Hepatocyte (in vitro differentiated cells): ENCODE measurements around the gene TCOF1. TPM values are rescaled to one million over a fixed set of nuclear protein-coding genes. Genes with fewer than 3 reads are reported as not detected.

Source experiments
- DNase-seq: peaks from one replicate; pipeline ENCODE4 v3.0.0-alpha.2; 2016; ENCODE audit warnings: low spot score
- H2AFZ ChIP-seq: fragments of 200-600 bp; sonication (generic); 2 replicates; pipeline ENCODE4 v1.6.0; 2016; ENCODE audit warnings: antibody characterized with exemption, mild to moderate bottlenecking
- H3K27ac ChIP-seq: fragments of 200-600 bp; sonication (generic); 2 replicates; pipeline ENCODE4 v1.5.1; 2016; ENCODE audit warnings: mild to moderate bottlenecking
- H3K27me3 ChIP-seq: fragments of 200-600 bp; sonication (generic); 2 replicates; pipeline ENCODE4 v1.6.1; 2016
- H3K36me3 ChIP-seq: fragments of 200-600 bp; sonication (generic); replicated peaks from 2 replicates; pipeline ENCODE4 v1.5.1; 2016; ENCODE audit warnings: low read depth; ENCODE audit not compliant: insufficient read depth
- H3K4me1 ChIP-seq: fragments of 200-600 bp; sonication (generic); 2 replicates; pipeline ENCODE4 v1.5.1; 2016; ENCODE audit warnings: mild to moderate bottlenecking, moderate library complexity; ENCODE audit not compliant: insufficient read depth
- H3K4me2 ChIP-seq: fragments of 200-600 bp; sonication (generic); 2 replicates; pipeline ENCODE4 v1.6.0; 2016
- H3K4me3 ChIP-seq: fragments of 200-600 bp; sonication (generic); 2 replicates; pipeline ENCODE4 v1.5.1; 2016; ENCODE audit warnings: mild to moderate bottlenecking
- H3K79me2 ChIP-seq: fragments of 200-600 bp; sonication (generic); 2 replicates; pipeline ENCODE4 v1.6.0; 2017; ENCODE audit warnings: mild to moderate bottlenecking
- H3K9me2 ChIP-seq: fragments of 200-600 bp; sonication (generic); replicated peaks from 2 replicates; pipeline ENCODE4 v1.6.0; 2017; ENCODE audit warnings: mild to moderate bottlenecking; ENCODE audit not compliant: insufficient read depth
- H3K9me3 ChIP-seq: fragments of 200-600 bp; sonication (generic); 2 replicates; pipeline ENCODE4 v1.5.1; 2016; ENCODE audit warnings: low read depth, mild to moderate bottlenecking
- H4K20me1 ChIP-seq: fragments of 200-600 bp; sonication (generic); 2 replicates; pipeline ENCODE4 v1.6.0; 2016; ENCODE audit warnings: mild to moderate bottlenecking; ENCODE audit not compliant: insufficient read depth, poor library complexity, severe bottlenecking
- CTCF ChIP-seq: fragments of 200-600 bp; sonication (generic); IDR thresholded peaks from 2 replicates; pipeline ENCODE4 v1.5.1; 2016; ENCODE audit warnings: antibody characterized with exemption, mild to moderate bottlenecking; ENCODE audit not compliant: poor library complexity
- EZH2 ChIP-seq: fragments of 200-600 bp; sonication (generic); IDR thresholded peaks from 2 replicates; pipeline ENCODE4 v1.6.1; 2016; ENCODE audit warnings: antibody characterized with exemption, mild to moderate bottlenecking, borderline replicate concordance
- EZH2phosphoT487 ChIP-seq: fragments of 200-600 bp; sonication (generic); IDR thresholded peaks from one replicate; pipeline ENCODE4 v1.6.1; 2018; ENCODE audit warnings: antibody characterized with exemption, mild to moderate bottlenecking, low read depth, moderate library complexity; ENCODE audit not compliant: unreplicated experiment, severe bottlenecking
- WGBS: methylation state at CpG from one replicate; pipeline ENCODE4 v1.1.6; 2016; ENCODE audit warnings: low lambda C conversion rate; ENCODE audit errors: missing lambda C conversion rate; 5-methylcytosine and 5-hydroxymethylcytosine counted together
- polyA plus RNA-seq: library from polyadenylated mRNA; unstranded; fragments of >200 nt; fragmentation: Nextera tagmentation; extraction: Ambion mirVana; gene quantifications from 2 replicates; pipeline ENCODE4 v1.2.1, GENCODE V29; 2016
- total RNA-seq: library from RNA; depleted of rRNA; stranded (reverse); fragments of >200 nt; gene quantifications from 2 replicates; pipeline ENCODE4 v1.2.3, GENCODE V29; 2014

Gene TCOF1
- total and polyA plus RNA-seq, 2 experiments from 2014 or later: 19.9 to 24.0 TPM

- TF ChIP-seq CTCF: no peak
- TF ChIP-seq EZH2: no peak
- Histone ChIP-seq H4K20me1 (peaks cover 44% of the 10 kb centered on the region), H2AFZ (no peak overlapping the region), H3K4me1 (peaks cover 6% of the 10 kb centered on the region), H3K79me2 (peaks cover 34% of the 10 kb centered on the region), H3K27me3 (no peaks in the 10 kb centered on the region), H3K36me3 (no peaks in the 10 kb centered on the region), H3K27ac (no peak overlapping the region), H3K4me3 (no peak overlapping the region), H3K4me2 (no peak overlapping the region), H3K9me3 (no peaks in the 10 kb centered on the region), H3K9me2 (no peaks in the 10 kb centered on the region)
- no peak for DNase-seq
- WGBS: 92% methylated on average over 9 of the region's 9 CpGs
Observed at GRCh38 chr5:150444770-150445169, 87.3 kb downstream of the TCOF1 start.

- no peaks in the 10 kb centered on the region for H3K36me3 ChIP-seq
- H2AFZ ChIP-seq: no peak overlapping the region
- peaks cover 34% of the 10 kb centered on the region for H3K79me2 ChIP-seq
- no peaks in the 10 kb centered on the region for H3K27me3 ChIP-seq
- H3K9me3 ChIP-seq: no peaks in the 10 kb centered on the region
- H4K20me1 ChIP-seq: peaks cover 44% of the 10 kb centered on the region
- no peak overlapping the region for H3K27ac ChIP-seq
- WGBS: 96% methylated on average over 2 of the region's 2 CpGs
- DNase-seq: no peak
- H3K4me3 ChIP-seq: no peak overlapping the region
- TF ChIP-seq EZH2phosphoT487: no peak
- no peak for TF ChIP-seq CTCF
- no peak for TF ChIP-seq EZH2
- peaks cover 6% of the 10 kb centered on the region for H3K4me1 ChIP-seq
- no peaks in the 10 kb centered on the region for H3K9me2 ChIP-seq
- H3K4me2 ChIP-seq: no peak overlapping the region
Observed at GRCh38 chr5:150446088-150446487, 88.6 kb downstream of the TCOF1 start.

- no peak for DNase-seq
- Histone ChIP-seq H2AFZ (no peak overlapping the region), H3K36me3 (no peaks in the 10 kb centered on the region), H3K27ac (no peak overlapping the region), H3K9me2 (no peaks in the 10 kb centered on the region), H3K79me2 (peaks cover 34% of the 10 kb centered on the region), H3K4me2 (no peak overlapping the region), H3K4me3 (no peak overlapping the region), H3K27me3 (no peaks in the 10 kb centered on the region), H4K20me1 (peaks cover 44% of the 10 kb centered on the region), H3K4me1 (peaks cover 6% of the 10 kb centered on the region), H3K9me3 (no peaks in the 10 kb centered on the region)
- WGBS: 95% methylated on average over 6 of the region's 6 CpGs
- TF ChIP-seq EZH2 (no peak), EZH2phosphoT487 (no peak), CTCF (no peak)
Observed at GRCh38 chr5:150446583-150446982, 89.1 kb downstream of the TCOF1 start.

- H3K4me3 ChIP-seq: no peak overlapping the region
- H3K27me3 ChIP-seq: no peaks in the 10 kb centered on the region
- no peak for DNase-seq
- 96% methylated on average over 6 of the region's 6 CpGs for WGBS
- peak overlapping the region; percentile 85 for H3K4me2 ChIP-seq
- H3K36me3 ChIP-seq: no peaks in the 10 kb centered on the region
- no peak overlapping the region for H2AFZ ChIP-seq
- H4K20me1 ChIP-seq: peaks cover 44% of the 10 kb centered on the region
- no peaks in the 10 kb centered on the region for H3K9me2 ChIP-seq
- no peak for TF ChIP-seq EZH2
- TF ChIP-seq EZH2phosphoT487: no peak
- TF ChIP-seq CTCF: no peak
- peaks cover 34% of the 10 kb centered on the region for H3K79me2 ChIP-seq
- no peak overlapping the region for H3K27ac ChIP-seq
- H3K4me1 ChIP-seq: peaks cover 6% of the 10 kb centered on the region
- H3K9me3 ChIP-seq: no peaks in the 10 kb centered on the region
Observed at GRCh38 chr5:150447188-150447587, 89.7 kb downstream of the TCOF1 start.
